NCI-H526 treated with DMSO at 0.1 percent for 48 hours (cell line): Measurements from ENCODE around the gene LIN9.

Experiments
- DNase-seq: peaks from one replicate; lab custom pipeline; 2025; lab: John Stamatoyannopoulos, UW

Gene LIN9

DNA sequence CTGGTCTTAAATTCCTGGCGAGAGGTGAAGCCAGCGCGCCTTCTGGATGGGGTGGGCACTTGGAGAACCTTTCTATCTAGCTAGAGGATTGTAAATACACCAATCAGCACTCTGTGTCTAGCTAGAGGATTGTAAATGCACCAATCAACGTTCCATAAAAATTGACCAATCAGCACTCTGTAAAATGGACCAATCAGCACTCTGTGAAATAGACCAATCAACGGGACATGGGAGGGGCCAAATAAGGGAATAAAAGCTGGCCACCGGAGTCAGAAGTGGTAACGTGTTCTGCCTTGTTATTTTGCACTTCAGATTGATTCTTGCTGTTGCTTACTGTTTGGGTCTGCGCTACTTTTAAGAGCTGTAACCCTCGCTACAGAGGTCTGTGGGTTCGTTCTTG is 12.0 kb upstream of the LIN9 start:
- DNase-seq, result no peak

DNA sequence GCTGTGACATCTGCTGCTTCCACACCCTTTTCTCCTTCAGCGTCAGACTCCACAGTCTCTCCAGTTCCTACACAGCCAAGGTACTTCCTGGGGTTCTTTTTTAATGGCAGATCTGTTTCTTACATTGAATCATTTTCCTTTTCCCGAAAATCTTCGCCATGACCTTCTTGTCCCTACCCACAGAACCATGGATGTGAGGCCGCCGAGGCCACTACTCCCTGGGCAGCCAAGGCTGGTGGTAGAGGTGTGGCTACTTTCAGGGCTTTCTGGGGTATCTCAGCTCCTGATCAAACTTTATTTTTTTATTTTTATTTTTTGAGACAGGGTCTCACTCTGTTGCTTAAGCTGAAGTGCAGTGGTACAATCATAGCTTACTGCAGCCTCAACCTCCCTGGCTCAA is 9.5 kb upstream of the LIN9 start:
- DNase-seq, result no peak

DNA sequence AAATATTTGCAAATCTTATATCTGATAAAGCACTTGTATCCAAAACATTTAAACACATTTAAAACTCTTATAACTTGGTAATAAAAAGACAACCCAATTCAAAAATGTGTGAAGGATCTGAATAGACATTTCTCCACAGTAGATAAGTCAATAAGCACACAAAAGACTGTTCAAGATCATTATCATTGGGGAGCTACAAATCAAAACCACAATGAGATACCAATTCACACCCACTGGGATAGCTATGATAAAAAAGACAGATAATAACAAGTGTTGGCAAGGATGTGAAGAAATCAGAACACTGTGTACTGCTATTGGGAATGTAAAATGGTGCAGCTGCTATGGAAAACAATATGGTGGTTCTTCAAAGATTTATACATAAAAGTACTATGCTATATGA is 5.1 kb upstream of the LIN9 start:
- DNase-seq, result no peak

DNA sequence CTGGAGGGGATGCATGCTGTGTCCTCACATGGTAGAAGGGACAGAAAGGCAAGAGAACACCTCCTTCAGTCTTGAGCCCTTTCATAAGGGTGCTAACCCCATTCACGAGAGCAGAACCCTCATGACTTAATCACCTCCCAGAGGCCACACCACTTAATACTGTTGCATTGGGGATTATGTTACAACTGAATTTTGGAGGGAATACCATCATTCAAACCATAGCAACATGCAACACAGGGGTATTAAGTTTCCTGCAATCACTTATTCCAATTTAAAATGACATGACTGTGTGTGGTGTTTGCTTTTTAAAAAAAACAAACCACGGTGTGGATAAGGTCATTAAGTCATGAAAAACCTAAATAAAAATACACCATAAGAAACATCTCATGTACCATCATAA is 3.1 kb upstream of the LIN9 start:
- DNase-seq, result no peak

DNA sequence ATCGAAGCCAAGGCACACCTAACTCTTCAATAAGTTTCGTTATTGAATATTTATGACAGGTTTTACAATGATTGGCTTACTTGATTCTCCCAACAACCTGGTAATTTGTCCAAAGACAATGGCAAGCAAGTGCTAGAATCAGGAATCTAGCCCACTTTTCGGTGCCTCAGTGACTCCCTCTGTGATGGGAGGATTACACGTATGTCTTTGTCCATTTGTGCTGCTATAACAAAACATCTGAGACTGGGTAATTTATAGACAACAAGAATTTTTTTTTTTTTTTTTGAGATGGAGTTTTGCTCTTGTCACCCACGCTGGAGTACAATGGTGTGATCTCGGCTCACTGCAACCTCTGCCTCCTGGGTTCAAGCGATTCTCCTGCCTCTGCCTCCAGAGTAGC is 2.4 kb upstream of the LIN9 start:
- DNase-seq, result no peak

DNA sequence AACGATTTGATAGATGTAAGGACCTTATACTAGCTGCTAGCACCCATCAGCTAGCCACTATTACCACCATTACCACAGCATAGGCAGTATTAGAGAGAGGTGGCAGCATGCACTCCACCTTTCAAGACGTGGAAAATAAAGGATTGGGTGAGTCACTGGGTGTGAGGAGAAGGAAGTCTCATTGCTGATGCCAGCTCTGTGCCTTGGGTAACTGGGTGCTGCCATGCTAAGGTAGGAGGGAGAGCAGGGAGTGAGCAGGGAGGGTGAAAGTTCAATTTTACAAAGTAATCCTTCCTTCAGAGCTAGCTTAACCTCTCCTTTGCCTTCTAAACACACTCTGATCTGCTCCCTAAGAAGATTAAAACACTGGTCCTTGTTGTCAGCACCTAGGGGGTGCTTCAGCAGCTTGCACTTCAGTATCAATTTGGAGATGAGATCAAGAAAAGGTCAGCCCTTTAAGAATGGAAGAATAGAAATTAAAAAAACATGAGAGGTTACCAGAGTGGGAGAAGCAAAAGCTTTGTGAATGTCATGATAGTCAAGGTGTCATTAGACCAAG is 1.8 kb upstream of the LIN9 start:
- no peak for DNase-seq

DNA sequence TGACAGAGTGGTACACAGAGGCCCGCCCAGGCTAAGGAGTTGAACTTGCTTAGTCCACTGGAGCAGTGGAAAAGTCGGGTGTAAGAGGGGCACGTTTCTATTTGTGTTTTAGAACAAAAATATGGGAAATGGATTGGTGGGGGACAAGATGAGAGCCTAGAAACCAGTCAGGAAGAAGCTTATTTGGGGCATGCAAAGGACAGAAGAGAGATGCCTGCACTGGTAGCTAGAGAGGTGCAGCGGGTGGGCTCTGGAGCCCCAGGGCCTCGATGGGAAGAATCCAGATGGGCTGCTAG is 1.2 kb upstream of the LIN9 start:
- DNase-seq, result no peak

DNA sequence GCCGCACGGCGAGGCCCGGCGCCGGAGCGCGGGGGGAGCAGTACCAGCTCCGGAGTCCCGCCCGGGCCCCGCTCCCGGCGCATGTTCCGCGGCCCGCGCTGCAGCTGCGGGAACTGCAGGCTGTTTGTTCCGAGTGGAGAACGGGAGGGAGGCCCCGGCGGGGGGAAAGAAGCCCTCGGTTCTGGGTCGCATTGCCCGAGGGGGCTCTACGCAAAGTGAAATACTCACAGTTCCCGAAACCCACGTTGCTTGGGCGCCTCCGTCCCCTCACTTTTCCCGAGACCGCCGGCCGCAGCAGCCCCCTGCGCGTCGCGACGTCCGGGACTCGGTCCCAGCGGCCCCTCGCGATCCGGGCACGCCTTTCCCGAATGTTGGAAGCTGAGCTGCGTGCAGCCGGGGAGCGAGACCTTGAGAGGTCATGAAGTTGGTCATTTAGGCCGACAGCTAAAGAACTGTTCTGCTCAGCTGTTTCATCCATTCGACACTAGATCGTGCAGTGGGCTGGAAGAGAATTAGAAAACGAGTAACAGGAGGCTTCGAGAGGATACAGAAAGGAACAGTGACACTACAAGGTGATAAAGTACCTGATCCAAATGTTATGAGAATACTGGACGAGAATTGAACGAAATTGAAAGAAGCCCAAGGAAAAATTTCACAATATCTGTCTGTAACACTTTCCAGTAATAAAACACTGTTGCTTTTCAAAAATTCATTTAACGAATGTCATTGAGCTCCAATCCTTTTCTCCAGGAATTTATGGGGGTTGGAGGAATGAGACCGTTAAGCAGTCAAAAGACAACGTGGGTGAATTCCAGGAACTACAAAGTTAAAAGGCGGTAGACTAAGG is 657 bp upstream of the LIN9 start:
- no peak for DNase-seq

DNA sequence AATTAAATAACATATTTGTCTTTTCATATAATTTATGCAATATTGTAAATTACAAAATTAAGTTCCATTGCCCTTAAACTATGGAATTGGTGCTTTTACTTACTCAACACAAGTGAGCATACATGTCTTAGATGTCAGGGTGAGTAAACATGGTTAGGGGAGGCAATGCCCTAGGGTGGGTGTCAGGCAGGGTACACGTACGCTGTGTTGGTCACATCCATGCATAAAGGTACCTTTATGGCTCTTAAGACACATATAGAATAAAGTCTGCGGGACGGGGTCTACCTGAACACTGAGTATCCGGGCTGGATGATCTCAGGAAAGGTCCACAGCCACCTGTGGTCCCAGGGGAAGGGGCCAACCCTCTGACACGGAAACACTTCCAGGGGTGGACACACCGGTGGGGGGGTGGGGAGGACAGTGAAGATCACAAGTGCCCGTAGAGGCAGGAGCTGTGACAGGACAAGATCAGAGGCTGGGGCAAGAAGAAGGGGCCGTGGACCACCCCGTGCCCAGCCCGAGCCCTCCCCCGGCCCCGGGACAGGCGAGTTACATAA is 720 bp downstream of the LIN9 start:
- DNase-seq, result peak; percentile 10

DNA sequence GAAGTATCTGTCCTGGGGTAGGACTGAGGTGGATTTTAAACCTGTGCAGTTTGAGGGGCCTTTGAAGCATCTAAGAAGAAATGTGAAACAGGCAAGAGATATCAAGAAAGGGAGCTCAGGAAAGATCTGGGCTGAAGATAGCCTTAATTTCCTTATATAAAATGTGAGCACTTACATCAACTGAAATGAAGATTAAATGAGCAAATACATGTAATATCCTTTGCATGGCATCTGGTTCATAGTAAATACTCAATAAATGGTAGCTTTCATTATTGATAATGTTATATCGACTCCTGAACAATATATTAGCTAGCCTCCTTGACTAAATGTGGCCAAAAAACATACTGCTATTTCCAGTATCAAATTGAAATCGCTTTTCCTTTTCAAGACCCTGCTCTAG is 2.5 kb downstream of the LIN9 start:
- DNase-seq, result no peak

DNA sequence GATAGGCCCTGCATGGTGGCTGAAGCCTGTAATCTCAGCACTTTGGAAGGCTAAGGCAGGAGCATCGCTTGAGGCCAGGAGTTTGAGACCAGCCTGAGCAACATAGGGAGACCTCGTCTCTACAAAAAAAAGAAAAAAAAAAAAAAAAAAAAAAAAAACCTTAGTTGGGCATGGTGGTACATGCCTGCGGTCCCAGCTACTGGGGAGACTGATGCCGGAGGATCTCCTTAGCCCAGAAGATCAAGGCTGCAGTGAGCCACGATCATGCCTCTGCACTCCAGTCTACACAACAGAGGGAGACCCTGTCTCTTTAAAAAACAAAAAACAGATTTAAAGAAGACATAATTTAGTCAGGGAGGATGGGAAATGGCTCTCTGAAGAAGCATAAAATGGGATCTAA is 3.8 kb downstream of the LIN9 start:
- DNase-seq, result no peak

DNA sequence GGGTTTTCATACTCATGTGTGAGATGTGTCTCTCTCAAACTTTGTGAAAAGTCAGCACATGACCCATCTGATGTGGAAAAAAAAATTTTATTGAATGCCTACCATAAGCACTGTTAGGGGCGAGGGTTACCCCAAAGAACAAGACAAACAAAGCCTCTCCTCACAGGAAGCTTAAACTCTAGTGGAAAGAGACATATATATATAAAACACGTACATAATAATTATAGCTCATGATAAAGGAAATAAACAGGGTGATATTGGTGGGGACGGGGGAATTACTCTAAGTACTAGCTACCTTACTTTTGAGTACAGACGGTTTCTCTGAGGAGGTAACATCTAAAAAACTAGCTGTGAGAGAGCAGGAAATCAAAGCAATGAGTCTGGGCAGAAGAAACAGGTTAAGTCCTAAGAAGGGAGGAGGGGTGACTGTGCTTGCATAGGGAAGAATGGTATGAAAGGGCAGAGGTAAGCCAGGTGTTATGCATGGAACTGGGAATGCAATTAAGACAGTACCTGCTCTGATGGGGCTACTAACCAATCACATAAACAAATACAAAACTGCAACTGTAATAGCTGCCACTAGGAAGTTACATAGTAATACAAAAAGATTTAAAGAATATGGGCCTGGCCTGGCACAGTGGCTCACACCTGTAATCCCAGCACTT is 4.5 kb downstream of the LIN9 start:
- no peak for DNase-seq

DNA sequence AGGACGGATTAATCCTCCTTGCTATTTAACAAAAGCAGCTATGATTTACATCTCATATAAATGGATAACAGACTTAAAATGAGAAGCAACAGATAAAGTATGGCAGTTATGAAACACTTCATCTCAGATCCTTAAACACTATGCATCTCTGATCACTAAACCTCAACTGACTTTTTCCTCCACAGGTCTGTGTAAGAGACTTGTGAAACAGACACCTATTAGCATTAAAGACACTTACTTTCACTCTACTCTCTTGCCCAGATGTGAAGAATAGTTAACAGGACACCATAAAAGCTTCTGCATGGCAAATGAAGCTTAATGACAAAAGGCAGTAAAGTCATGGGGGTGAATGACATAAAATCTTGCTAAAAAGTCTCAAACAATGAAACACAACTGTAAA is 6.2 kb downstream of the LIN9 start:
- no peak for DNase-seq

DNA sequence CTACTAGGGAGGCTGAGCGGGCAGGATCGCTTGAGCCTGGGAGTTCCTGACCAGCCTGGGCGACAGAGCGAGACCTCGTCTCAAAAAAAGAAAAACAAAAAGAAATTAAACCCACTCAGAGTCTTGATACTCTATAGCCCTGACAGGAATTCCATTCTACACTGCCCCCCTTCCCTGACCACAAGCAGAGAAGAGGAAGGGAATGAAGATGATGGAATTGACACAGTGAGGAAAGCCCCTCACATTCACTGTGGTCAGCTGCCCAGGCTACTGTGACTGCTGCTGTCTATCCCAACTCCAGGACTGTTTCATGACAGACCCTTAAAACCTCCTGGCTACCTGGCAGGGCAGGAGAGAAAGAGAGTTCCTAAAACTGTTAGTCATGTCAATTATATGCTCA is 12.1 kb downstream of the LIN9 start:
- no peak for DNase-seq

DNA sequence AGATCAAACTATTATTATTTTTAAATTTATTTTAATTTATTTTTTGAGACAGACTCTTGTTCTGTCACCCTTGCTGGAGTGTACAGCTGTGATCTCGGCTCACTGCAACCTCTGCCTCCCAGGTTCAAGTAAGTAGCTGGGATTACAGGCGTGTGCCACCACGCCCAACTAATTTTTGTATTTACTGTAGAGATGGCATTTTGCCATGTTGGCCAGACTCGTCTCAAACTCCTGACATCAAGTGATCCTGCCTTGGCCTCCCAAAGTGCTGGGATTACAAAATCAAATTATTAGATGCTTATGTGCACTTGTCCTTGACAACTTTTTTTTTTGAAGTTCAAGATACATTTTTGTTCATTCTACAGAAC is 15.4 kb downstream of the LIN9 start:
- DNase-seq, result no peak

DNA sequence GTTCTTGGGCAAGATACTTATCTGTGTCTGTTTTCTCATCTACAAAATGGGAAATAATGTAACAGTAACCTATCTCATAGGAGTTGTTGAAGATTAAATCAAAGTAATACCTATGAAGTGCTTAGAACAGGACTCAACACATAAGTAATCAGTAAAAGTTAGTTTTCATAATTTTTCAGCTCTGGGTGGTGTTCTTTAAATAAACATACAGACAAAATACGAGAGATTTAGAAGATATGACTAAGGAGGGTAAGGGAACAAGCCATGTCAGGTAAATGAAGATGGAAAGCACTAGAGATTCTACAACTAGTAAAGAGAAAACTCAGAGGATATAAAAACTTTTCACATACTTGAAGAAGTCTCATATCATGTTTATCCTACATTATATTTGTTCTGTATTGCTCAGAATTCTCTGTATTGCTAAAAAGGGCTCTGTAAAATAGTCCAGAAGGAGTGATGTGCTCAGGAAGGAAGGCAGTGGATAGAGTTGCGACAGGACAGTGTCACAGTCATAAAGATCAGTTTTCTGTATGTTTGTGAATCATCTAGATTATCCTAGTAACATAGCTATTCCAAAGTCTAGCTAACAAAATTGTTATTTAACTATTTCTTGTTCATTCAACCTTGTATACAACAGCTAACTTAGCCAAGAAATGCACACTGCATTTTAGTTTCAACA is 16.0 kb downstream of the LIN9 start:
- no peak for DNase-seq

DNA sequence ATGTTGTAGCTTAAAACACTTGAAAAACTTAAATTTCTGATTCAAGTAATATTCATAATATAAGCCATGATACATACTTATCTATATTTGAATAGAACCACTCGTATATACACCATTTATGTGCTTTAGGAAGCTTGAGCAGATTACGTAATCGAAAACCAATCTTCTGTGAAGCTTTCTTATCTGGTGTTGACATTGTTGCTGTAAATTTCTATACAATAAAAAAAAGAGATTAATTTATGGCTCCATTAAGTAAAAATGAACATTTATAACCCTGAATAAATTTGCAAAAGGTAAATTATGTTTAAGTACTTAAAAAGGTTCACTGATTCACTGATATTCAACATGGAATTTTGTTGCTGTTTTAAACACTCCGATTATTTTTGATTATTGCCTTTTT is 21.4 kb downstream of the LIN9 start:
- no peak for DNase-seq

DNA sequence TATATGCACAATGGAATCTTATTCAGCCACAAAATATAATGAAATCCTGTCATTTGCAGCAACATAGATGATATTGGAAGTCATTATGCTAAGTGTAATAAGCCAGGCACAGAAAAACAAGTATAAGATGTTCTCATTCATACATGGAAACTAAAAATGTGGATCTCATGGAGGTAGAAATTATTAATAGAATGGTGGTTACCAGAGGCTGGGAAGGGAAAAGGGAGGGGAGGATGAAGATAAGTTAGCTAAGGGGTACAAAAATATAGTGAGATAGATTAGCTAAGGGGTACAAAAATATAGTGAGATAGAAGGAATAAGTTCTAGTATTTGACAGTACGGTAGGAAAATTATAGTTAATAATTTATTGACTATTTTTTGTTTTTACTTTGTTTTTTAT is 27.9 kb downstream of the LIN9 start:
- no peak for DNase-seq

DNA sequence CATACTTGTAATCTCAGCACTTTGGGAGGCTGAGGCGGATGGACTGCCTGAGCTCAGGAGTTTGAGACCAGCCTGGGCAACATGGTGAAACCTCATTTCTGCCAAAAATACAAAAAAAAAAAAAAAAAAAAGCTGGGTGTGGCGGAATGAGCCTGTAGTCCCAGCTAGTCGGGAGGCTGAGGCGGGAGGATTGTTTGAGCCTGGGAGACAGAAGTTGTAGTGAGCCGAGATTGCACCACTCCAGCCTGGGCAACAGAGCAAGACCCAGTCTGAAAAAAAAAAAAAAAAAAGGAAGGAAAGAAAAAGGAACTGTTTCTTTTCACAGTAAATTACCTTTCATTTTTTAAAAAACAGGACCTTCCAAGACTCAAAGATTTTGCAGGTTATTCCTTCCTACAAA is 29.5 kb downstream of the LIN9 start:
- DNase-seq, result no peak

DNA sequence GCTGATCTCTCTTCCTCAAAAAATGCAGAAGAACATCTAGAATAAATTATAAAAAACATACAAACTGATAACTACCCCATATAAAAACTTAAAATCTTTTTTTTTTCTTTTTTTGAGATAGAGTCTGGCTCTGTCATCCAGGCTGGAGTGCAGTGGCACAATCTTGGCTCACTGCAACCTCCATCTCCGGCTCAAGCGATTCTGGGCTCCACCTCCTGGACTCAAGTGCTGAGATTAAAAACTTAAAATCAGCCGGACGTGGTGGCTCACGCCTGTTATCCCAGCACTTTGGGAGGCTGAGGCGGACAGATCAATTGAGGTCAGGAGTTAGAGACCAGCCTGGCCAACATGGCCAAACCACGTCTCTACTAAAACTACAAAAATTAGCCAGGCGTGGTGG is 31.1 kb downstream of the LIN9 start:
- no peak for DNase-seq

DNA sequence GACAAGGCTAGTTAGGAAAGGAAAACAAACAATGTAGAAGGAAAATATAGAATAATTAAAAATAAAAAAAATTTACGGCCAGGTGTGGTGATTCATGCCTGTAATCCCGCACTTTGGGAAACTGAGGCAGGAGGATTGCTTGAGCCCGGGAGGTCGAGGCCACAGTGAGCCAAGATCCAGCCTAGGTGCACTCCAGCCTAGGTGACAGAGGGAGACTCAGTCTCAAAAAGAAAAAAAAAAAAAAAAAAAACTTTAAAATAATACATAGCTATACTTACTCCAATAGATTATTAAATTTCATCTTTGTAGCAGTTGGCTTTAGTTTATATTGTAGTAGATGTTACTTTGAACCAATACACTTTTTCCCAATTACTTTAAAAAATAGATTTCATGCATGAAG is 32.0 kb downstream of the LIN9 start:
- DNase-seq, result no peak

DNA sequence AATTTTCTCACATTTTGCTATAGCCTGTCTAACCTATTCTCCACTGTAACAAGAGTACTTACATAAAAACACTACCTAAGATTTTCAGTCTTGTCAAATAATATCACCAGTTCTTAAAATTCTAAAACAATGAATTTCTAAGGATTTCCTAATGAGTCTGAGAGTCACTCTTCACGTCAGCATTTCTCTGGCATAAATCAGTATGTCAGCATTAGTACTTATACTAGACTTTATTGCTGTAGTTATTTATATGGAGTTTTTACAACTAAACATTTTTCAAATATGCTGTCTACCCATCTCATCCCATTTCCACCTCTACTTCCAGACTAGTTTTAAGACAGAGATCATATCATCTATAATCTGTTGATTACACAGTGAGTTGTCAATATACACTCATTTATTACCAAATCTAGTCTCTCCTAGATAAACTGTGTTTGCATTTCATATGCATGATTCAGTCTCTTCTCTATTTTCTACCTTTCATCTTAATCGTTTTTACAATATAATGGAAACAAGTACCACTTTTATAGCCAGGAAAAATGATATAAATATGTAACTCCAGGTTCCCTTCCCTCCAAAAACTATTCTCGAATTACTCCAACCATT is 32.8 kb downstream of the LIN9 start:
- no peak for DNase-seq

DNA sequence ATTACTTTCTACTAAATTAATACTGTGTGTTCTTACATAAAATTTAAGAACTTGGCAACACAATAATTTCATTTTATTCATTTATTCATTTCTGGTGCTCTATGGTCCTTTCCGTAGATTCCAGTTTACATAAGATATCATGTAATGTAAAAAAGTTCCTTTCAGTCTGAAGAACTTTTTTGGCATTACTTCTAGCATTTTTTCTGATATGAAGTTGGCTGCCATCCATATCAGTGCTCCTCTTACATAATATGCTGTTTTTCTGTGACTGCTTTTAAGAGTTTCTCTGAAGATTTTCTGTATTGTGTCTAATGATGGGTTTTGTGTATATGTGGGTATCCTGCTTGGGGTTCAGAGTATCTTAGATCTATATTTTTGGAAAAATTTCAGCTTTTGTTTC is 34.8 kb downstream of the LIN9 start:
- no peak for DNase-seq
